Large intestine (tissue), 3 donors: ENCODE results near the gene SMAD7. TPM values are rescaled to one million over a fixed set of nuclear protein-coding genes. Genes with fewer than 3 reads are reported as not detected.

ENCODE experiments used
- DNase-seq, 2 donors: peaks; one replicate each; pipeline versions ENCODE4 v3.0.0 to v3.0.0-alpha.2; 2013
- H3K27ac ChIP-seq: one replicate; pipeline ENCODE4 v1.5.1; 2013; ENCODE audit warnings: low read length
- H3K27me3 ChIP-seq: 2 replicates; pipeline ENCODE4 v1.6.1; 2013; ENCODE audit warnings: low read length; ENCODE audit not compliant: control insufficient read depth, insufficient read depth
- H3K36me3 ChIP-seq: 2 replicates; pipeline ENCODE4 v1.6.1; 2013; ENCODE audit warnings: low read length; ENCODE audit not compliant: control insufficient read depth, insufficient read depth
- H3K4me1 ChIP-seq: one replicate; pipeline ENCODE4 v1.6.1; 2013; ENCODE audit warnings: low read length; ENCODE audit not compliant: control insufficient read depth, insufficient read depth
- H3K4me3 ChIP-seq: one replicate; pipeline ENCODE4 v1.5.1; 2013; ENCODE audit warnings: low read length
- H3K9me3 ChIP-seq: one replicate; pipeline ENCODE4 v1.6.1; 2013; ENCODE audit warnings: mild to moderate bottlenecking, low read depth, low read length, moderate library complexity; ENCODE audit not compliant: control insufficient read depth
- WGBS: methylation state at CpG from one replicate; pipeline ENCODE4 v1.1.5; 2013; ENCODE audit warnings: low lambda C conversion rate; ENCODE audit not compliant: insufficient coverage; 5-methylcytosine and 5-hydroxymethylcytosine counted together
- polyA plus RNA-seq: library from polyadenylated mRNA; unstranded; fragments of 120-200 nt; gene quantifications from one replicate; pipeline ENCODE4 v1.2.1, GENCODE V29; 2013

The SMAD7 gene
- polyA plus RNA-seq, 1 donor: 59.4 TPM

DNA sequence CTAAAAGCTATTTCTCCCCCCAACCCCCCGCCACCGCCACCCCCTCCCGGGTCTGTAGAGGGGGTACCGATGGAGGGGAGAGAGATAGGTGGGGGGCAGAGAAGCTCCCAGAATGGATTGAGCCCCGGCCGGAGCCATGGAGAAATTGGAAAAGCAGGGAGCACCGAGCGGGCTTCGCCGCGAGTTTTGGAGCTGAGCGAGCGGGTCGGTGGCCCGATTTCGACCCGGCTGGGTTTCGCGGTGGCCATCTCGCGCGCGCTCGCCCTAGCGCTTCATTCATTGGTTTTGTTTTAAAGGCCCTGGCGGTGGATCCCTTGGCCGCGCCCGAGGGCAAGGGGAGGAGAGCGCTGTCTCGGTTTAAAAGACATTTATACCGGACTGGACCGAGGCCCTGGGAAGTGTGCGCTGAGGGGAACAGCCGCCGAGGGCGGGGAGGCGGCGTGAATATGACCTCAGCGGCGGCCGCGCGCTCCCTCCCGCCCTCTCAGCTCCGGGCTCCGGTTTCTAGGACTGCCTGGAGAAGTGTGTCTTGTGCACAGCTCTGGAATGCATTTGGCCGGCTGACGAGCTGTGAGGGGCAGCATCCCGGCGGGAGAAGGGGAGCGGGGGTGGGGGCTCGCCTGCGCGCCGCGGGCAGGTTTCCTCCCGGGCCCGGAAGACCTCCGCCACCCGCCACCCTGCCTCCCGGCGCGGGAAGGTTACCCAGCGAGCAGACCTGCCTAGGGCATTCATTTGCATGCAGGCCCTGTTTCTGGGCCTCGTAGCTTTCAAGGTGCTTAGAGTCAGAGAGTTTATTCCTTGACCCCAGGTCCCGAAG is 1.7 kb upstream of the SMAD7 start:
- Histone ChIP-seq H3K4me3 (peak overlapping the region; percentile 74), H3K27ac (peak overlapping the region; percentile 100), H3K4me1 (peaks cover 16% of the 10 kb centered on the region), H3K36me3 (peaks cover 10% of the 10 kb centered on the region), H3K27me3 (no peaks in the 10 kb centered on the region), H3K9me3 (no peaks in the 10 kb centered on the region)
- no CpG with 5 or more reads among the region's 67 CpGs for WGBS
- peak; percentile 79 to 91 for DNase-seq

DNA sequence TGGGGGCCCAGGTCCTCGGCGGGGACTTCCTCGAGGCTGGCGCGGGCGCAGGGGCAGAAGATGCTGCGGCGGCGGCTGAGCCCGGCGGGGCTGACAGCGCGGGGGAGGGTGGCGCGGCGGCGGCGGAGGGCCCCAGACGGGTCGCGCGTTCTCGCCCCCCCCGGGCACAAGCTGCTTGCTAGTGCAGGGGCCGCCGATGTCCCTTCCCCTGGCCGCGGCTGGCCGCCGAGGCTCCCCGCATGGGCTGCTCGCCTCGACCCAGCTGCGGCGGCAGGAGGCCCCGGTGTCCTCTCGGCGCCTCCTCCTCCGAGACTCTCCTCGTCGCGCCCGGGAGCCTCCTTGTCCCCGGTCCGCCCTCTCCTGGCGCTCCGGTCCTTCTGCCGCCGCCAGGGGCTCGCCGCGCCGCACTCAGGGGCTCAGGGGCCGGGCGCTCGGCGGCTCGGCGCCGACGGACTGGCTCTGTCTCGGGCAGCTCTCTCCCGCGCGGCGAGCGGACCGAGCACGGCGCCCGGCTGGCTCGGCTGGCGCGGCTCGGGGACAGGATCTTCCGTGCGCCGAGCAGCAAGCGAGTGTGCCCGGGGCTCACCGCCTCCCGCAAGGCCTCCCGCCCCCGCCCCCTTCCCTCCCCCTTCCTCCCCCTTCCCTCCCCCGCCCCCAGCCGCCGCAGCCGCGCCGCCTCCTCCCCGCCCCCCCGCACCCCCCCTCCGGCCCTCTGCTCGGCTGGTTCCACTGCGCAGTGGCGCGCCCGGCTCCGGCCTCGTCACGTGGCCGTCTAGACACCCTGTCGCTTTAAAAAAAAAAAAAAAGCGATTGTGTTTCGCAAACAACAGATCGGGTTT is 902 bp upstream of the SMAD7 start:
- H3K27ac ChIP-seq: peak overlapping the region; percentile 100
- H3K9me3 ChIP-seq: no peaks in the 10 kb centered on the region
- H3K36me3 ChIP-seq: peaks cover 18% of the 10 kb centered on the region
- H3K4me1 ChIP-seq: peaks cover 19% of the 10 kb centered on the region
- peak; percentile 92 to 95 for DNase-seq
- WGBS: no CpG with 5 or more reads among the region's 106 CpGs
- H3K27me3 ChIP-seq: no peaks in the 10 kb centered on the region
- H3K4me3 ChIP-seq: peak overlapping the region; percentile 84

GRCh38 chr18:48949606-48950535 is 894 bp downstream of the SMAD7 start:
- H3K36me3 ChIP-seq: peaks cover 32% of the 10 kb centered on the region
- peaks cover 27% of the 10 kb centered on the region for H3K4me1 ChIP-seq
- peak in 1 of 2 donors; percentile 58 for DNase-seq
- peak overlapping the region; percentile 72 for H3K4me3 ChIP-seq
- no peaks in the 10 kb centered on the region for H3K27me3 ChIP-seq
- no peaks in the 10 kb centered on the region for H3K9me3 ChIP-seq
- no CpG with 5 or more reads among the region's 79 CpGs for WGBS
- peak overlapping the region; percentile 87 for H3K27ac ChIP-seq

DNA sequence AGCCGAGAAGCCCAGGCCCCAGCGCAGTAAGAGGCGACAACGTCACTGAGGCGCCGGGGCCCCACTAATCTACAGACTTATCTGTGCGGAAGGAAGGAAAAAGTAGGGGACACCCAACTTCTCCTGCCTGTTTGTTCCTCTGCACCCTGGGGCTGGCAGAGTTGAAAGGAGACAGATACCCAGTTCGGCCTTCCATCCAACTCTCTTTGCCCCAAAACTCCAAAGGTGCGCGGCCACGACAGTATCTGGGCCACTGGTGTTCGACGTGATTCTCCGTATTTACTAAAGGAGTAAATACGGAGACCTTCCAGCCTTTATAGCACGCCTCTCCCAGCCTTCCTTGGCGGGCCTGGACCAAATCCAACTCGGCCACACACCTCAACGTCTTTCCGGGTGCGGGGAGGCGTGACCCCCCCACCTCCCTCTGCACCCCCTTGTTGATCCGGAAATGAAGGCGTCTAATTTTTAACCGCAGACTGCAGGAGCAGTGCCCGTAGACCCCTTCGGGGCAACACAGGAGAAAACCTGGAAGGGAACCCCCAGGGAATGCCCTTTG is 1.6 kb downstream of the SMAD7 start:
- WGBS: no CpG with 5 or more reads among the region's 27 CpGs
- peaks cover 34% of the 10 kb centered on the region for H3K4me1 ChIP-seq
- H3K27me3 ChIP-seq: no peaks in the 10 kb centered on the region
- H3K27ac ChIP-seq: peak overlapping the region; percentile 87
- H3K9me3 ChIP-seq: no peaks in the 10 kb centered on the region
- H3K4me3 ChIP-seq: peak overlapping the region; percentile 72
- peaks cover 40% of the 10 kb centered on the region for H3K36me3 ChIP-seq
- DNase-seq: peak in 1 of 2 donors; percentile 64

- no peaks in the 10 kb centered on the region for H3K9me3 ChIP-seq
- peak in 1 of 2 donors; percentile 71 for DNase-seq
- WGBS: 0% methylated on average over 1 of the region's 52 CpGs
- peak overlapping the region; percentile 72 for H3K4me3 ChIP-seq
- peaks cover 47% of the 10 kb centered on the region for H3K36me3 ChIP-seq
- H3K27me3 ChIP-seq: no peaks in the 10 kb centered on the region
- H3K4me1 ChIP-seq: peaks cover 40% of the 10 kb centered on the region
- peak overlapping the region; percentile 87 for H3K27ac ChIP-seq
Measured at GRCh38 chr18:48948112-48949049, 2.4 kb downstream of the SMAD7 start.

DNA sequence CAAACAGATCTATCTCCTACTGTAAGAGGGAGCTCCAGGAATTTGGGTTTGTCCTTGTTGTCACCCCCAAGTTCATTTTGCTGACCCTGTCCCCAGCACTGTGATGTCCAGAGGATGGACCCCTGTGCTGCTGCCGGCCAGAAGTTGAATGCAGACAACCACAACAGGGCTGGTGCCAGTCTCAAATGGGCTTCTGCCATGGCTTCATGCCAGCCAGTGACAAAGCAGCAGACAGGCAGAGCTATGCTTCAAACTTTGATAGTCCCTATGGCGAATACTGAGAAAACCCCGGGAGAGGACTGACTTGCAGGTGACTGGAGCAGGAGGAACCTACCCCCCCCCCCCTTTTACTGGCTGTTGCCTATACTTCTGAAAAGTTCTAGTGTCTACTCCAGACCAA is 3.2 kb downstream of the SMAD7 start:
- Histone ChIP-seq H3K27me3 (no peaks in the 10 kb centered on the region), H3K27ac (peak overlapping the region; percentile 87), H3K4me1 (peaks cover 44% of the 10 kb centered on the region), H3K9me3 (no peaks in the 10 kb centered on the region), H3K36me3 (peaks cover 49% of the 10 kb centered on the region), H3K4me3 (peak overlapping the region; percentile 72)
- peak in 1 of 2 donors; percentile 25 for DNase-seq
- no CpG with 5 or more reads among the region's 3 CpGs for WGBS

GRCh38 chr18:48947092-48947491 is 3.7 kb downstream of the SMAD7 start:
- H3K4me1 ChIP-seq: peaks cover 48% of the 10 kb centered on the region
- DNase-seq: peak in 1 of 2 donors; percentile 57

GRCh38 chr18:48946329-48946835 is 4.4 kb downstream of the SMAD7 start:
- Histone ChIP-seq H3K27me3 (no peaks in the 10 kb centered on the region), H3K4me1 (peaks cover 55% of the 10 kb centered on the region), H3K9me3 (no peaks in the 10 kb centered on the region), H3K27ac (peak overlapping the region; percentile 87), H3K36me3 (peaks cover 59% of the 10 kb centered on the region), H3K4me3 (peak overlapping the region; percentile 72)
- DNase-seq: peak in 1 of 2 donors; percentile 29
- 39% methylated on average over 2 of the region's 8 CpGs for WGBS

More at GRCh38 chr18:48947092-48947491, 3.7 kb downstream of the SMAD7 start:
- peak overlapping the region; percentile 72 for H3K4me3 ChIP-seq
- H3K27me3 ChIP-seq: no peaks in the 10 kb centered on the region
- WGBS: 20% methylated on average over 1 of the region's 10 CpGs
- peak overlapping the region; percentile 87 for H3K27ac ChIP-seq
- peaks cover 52% of the 10 kb centered on the region for H3K36me3 ChIP-seq
- H3K9me3 ChIP-seq: no peaks in the 10 kb centered on the region

DNA sequence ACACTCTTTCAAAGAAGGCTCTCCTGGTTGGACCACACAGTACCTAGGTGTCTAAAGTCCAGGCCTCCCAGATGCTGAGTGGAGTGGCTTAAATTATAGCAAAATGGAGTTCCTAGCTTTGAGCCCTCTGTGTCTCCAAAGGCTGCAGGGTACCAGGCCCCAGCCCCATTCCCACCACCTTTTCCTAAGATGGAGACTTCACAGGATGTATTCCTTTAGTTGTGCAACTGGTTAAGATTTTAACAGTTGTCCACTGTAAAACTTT is 4.9 kb downstream of the SMAD7 start:
- no peaks in the 10 kb centered on the region for H3K27me3 ChIP-seq
- H3K9me3 ChIP-seq: no peaks in the 10 kb centered on the region
- peak overlapping the region; percentile 72 for H3K4me3 ChIP-seq
- H3K36me3 ChIP-seq: peaks cover 64% of the 10 kb centered on the region
- H3K27ac ChIP-seq: peak overlapping the region; percentile 87
- DNase-seq: peak in 1 of 2 donors; percentile 48
- peaks cover 60% of the 10 kb centered on the region for H3K4me1 ChIP-seq
